Measurements from ENCODE around the gene OLIG1.

OLIG1 gene

DNA sequence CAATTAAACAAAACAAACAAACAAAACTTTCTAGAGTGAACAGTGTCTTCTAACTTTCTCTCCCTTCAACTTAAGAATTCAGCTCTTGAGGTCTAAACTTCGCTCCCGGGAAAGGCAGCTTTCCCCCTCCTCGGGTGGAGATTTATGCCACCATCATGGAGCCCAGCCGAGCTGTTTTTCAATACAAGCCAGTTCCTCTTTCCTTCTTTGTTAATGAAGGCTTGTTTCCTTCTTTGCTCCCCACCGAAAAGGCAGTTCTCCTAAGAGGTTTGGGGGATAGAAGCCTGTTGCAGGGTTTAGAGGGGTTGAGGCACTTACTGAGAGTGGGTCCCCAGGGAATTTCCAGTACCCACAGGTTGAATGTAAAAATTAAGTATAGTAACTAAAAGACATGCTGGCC, 26.5 kb downstream of the OLIG1 start:
- no peak for DNase-seq

DNA sequence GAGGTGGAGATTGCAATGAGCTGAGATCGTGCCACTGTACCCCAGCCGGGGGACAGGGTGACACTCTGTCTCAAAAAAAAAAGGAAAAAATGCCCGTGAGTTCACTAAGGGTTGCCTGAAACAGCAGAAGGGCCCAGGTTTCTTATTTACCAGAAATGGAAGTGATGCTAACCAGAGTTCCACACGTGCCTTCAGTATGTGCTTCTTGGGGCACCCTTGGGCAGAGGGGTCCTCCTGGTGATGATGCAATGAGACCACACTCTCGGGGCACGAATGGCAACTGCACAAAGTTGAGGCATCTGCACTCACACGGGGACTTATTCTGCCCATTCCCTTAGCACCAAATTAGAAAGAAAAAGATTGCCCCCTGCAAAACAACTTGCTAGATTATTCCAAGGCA, 29.2 kb downstream of the OLIG1 start:
- DNase-seq: no peak

GRCh38 chr21:33101300-33101911, 31.5 kb downstream of the OLIG1 start:
- DNase-seq: no peak

DNA sequence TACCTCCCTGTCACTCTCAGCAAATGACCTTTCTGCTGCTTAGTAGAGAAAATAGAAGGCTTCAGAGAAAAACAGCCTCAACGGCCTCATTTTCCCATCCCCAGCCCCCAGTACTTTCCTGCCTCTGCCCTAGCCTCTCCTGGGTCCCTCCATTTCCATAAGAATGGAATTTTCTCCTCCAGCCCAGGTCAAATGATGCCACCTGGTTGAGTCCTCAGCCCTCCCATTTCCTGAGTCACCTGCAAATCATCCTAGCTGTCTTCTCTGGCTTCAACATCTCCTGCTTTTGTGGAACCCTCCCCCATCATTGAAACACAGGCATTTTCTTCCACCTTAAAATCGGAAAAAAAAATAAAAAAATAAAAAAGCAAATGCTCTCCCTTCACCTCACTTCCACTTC, 35.1 kb downstream of the OLIG1 start:
- DNase-seq: no peak

GRCh38 chr21:33108228-33108627, 38.3 kb downstream of the OLIG1 start:
- DNase-seq: no peak

DNA sequence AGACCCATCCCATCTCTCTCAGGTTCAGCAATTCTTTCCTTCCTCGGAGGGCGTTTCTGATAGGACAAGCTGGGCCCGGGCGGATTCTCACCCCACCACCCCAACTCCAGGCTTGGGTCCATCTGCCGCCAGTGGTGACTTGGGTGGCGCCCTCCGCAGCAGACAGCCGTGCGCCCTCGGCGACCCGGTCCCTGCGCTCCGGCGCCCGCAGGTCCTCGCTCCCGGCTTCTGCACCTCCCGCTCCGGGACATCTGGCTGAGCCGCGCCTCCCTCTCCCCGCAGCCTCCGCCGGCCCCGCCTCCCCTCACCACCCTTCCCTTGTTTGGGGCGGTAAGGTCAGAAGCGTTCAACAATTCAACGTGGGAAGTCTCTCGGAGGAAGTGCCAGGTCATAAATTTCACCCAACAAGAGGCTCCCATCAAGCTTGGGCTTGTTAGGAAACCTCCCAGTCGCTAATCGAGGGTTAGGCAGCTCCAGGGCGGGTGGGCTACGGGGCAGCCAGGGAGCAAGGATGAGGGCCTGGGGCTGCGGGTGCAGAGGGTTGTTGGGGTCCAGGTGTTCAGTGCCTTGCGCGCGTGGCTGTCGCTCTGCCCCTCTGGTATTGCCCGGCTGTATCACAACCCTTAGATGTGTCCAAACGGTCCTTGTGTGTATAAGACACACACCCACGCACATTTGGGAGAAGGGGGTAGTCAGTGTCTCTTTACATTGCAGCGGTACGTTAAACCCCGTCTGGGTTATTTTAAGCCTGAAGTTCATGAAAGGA, 39.8 kb downstream of the OLIG1 start:
- peak in 4 of 51 donors; percentile 14 to 43 (median 17) for DNase-seq

DNA sequence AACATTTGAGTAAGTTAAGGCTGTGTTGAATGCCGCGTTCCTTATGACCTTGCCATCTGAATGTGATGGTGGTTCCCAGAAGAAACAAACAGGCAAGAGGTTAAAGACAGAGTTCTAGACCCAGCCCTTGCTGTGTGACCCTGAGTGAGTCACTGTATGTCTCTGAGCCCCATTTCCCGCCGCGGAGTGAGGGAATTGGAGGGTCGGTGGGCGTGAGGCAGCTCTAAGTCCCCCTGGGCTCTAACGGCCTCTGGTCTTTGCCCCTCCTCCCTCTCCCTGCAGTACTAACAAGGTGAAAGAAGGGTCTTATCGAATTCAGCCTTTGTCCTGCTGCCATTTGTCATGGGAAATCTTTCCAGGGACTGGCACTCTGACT, 40.4 kb downstream of the OLIG1 start:
- no peak for DNase-seq

DNA sequence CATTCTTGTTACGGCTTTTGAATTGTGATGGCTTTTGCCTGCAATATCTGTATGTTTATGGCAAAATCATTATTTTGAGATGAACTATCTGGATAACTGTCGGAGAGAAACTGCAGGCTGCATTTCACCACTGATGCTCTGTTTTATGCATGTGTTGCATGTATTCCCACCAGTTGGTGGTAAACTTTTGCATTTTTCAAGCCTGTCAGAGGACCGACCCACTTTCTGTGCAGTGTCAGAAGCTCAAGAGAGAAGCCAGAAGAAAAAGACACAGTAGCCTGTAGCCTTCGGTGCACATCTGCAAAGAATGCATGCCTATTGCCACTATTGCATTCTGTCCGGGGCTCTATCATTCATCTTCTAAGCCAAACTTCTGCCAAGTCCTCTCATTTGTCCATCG, 41.6 kb downstream of the OLIG1 start:
- DNase-seq: no peak

DNA sequence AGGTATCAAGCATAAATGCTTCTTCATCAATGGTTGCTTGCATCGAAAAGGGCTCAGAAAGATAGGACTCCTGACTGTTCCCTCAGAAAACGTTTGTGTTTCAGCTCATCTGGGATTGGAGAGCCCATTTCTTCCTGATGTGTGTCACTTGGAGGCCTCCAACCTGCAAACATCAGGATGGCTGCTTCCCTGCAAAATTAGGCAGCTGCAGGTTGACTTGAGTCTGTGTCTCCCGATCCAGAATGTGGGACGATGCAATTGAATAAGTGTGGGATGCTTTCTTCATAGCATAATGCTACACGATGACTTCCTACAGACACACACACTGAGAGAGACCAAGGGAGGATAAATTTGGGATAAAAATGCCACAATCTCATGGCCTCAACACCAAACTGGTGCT, 42.2 kb downstream of the OLIG1 start:
- DNase-seq: peak in 2 of 51 donors; percentile 31 to 32

DNA sequence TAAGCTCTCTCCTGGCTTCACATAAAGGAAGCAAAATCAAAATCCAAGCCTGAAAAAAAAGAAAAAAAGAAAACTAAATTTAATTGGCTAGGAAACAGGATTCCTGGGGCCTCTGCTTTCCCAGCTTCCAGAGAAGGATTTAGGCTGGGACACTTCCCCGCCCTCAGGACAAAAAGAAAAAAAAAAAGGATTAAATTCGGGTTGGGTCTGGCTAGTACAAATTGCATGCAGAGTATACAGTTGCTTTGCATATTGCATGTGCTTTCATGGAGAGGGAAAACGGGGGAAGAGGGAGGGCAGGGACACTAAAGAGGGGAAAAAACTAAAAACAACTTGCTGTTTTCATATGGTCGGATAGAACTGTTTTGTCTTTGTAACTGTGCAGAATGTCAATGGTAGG, 42.7 kb downstream of the OLIG1 start:
- DNase-seq: no peak

DNA sequence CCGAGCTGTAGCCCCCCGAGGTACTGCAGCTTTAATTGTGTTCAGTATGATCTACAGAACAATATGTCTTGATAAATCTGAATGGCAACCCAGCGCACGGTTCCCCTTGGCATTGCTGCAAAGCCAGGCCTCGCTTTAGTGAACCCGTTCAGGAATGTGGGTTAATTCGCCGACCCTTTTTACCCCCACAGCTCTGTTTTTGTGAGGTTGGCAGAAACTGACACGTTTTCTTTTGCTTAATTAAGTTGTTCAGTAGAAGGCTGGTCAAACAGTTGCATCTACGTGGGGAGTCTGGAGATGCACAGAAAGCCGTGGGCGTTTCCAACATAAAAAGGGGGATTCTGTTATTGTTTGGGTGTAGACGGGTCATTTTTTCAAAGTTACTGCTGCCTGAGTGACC, 43.2 kb downstream of the OLIG1 start:
- DNase-seq: no peak

GRCh38 chr21:33114276-33114675, 44.3 kb downstream of the OLIG1 start:
- no peak for DNase-seq

DNA sequence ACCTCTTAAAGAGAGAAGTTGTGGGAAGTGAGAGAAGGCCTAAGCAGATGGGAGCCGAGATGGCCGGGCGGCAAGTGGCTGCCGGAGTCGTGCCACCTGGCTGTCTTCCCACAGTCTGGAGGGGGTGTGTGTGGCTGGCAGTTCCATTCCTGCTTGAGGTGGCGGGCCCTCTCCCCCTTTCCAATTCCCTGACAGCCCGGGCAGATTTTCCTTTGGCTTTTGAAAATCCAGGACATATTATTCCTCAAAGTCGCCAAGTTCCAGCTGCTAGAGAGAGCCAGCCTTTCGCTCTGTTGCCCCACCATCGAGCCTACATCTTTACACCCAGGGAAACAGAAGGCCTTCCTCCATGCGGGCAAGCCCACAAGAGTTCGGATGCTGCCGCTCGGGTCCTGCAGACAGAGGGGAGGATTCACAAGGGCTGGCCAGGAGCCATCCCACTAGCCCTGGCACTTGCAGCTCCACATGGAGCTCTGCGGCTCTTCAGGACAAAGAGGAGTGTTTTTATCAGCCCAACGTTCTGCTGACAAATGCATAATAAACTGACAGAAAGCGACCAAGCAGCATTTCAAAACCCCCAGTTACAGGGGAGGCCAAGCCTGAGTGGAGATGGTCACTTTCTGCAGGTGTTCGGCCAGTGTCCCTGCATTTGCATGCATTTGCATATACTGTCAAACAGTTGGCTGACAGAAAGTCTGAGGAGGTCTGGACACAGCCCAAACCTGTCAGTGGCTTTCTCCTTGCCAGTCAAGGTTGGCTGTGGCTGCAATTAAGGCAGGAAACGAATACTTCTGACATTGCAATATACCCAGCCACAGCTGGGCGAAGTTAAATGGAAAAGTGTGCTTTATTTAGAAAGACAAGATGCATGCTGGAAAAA, 45.9 kb downstream of the OLIG1 start:
- peak in 46 of 51 donors; percentile 23 to 88 (median 68) for DNase-seq

DNA sequence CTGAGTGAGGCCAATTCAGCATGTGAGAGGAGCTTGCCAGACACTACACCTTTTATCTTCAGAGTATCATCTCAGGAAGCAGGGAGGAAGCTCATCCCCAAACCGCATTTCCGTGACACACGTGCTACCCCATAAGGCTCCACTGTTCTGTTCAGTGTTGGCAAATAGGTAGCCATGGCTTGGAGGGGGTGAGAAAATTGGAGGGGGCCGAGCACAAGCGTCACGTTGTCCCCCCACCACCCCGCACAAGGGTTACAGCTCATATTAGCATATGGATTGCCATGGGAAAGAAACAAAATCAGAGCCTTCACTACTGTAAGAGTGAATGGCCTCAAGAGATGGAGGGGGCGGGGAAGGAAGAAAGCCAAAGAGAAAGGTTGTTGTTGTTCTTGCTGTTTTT, 46.7 kb downstream of the OLIG1 start:
- peak in 12 of 51 donors; percentile 18 to 89 (median 30) for DNase-seq

GRCh38 chr21:33117101-33117888, 47.4 kb downstream of the OLIG1 start:
- peak in 40 of 51 donors; percentile 15 to 92 (median 53) for DNase-seq

Measured in hypothalamus (tissue), 51 donors.